Bronchial epithelial cell (primary cell): Measurements from ENCODE around the gene GMDS. TPM values are rescaled to one million over a fixed set of nuclear protein-coding genes. Genes with fewer than 3 reads are reported as not detected.

ENCODE experiments used
- DNase-seq: peaks from one replicate; pipeline ENCODE4 v3.0.0-alpha.2; 2010; ENCODE audit warnings: low read depth
- FAIRE-seq: peaks from 2 replicates; lab custom pipeline; 2011; peaks lifted over from hg19 to GRCh38; lab: Jason Lieb, UNC
- H3K27me3 ChIP-seq: 2 replicates; pipeline ENCODE4 v1.5.1; 2011; ENCODE audit warnings: low read length; ENCODE audit not compliant: control insufficient read depth, insufficient read depth
- H3K36me3 ChIP-seq: 2 replicates; pipeline ENCODE4 v1.5.1; 2011; ENCODE audit warnings: low read length; ENCODE audit not compliant: control insufficient read depth, insufficient read depth
- H3K4me3 ChIP-seq: 2 replicates; pipeline ENCODE4 v1.5.1; 2011; ENCODE audit warnings: mild to moderate bottlenecking, low read depth, low read length, control low read depth
- CTCF ChIP-seq: IDR thresholded peaks from 2 replicates; pipeline ENCODE4 v1.5.1; 2011; ENCODE audit warnings: mild to moderate bottlenecking, moderate library complexity, low read length, control low read depth, inconsistent platforms; ENCODE audit not compliant: insufficient read depth, severe bottlenecking
- total RNA-seq: library from RNA; depleted of rRNA; stranded (reverse); fragments of >200 nt; gene quantifications from 2 replicates; pipeline ENCODE4 v1.2.1, GENCODE V29; 2014

The GMDS gene
- total RNA-seq, 1 donor from 2014 or later, result 8.2 TPM

DNA sequence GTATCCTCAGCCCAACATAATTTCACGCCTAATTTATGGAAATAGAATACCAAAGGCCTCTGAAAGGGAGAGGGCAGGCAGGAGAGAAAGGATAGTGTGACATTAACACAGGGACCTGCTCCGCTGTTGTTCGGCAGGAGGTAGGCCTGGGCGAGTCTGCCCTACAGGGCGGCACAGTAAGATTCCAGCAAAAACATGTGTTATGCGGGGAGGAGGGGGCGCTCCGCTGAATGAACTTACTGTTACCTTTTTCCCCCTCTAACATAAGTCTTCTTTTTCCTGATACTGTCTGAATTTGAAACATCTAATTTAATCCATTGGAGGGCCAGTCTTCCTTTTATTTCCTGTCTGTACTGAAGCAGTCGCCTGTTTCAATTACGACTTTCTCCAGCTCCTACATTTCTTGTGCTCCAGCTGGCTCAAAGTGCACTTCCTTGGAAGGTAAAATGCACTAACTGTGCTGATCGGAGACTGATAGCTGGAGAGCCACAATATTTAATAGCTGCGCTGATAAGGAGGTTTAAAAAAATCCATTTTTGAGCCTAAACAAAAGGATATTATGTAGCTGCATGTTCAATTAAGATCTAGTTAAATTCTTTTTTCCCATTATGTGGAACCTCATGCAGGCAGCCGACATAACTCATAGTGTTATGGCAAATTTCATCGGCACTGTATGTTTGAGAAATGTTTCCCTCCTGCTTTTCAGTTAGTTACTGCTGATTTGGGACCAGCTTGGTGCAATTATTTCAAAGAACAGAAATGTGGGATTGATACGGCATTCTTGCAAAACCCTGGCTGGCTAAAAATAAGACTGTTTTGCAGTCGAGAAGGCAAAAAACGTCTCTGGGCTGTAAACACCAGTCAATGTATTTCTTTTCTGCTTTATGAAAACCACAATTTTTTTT is 442.7 kb downstream of the GMDS start:
- DNase-seq (no peak), FAIRE-seq (no peak)
- no peaks in the 10 kb centered on the region for H3K27me3 ChIP-seq
- H3K4me3 ChIP-seq, result no peak overlapping the region
- H3K36me3 ChIP-seq, result no peaks in the 10 kb centered on the region
- no peak for TF ChIP-seq CTCF

GRCh38 chr6:1801401-1801800 is 444.0 kb downstream of the GMDS start:
- Histone ChIP-seq H3K4me3 (no peak overlapping the region), H3K27me3 (no peaks in the 10 kb centered on the region), H3K36me3 (no peaks in the 10 kb centered on the region)
- DNase-seq, result no peak
- no peak for FAIRE-seq
- TF ChIP-seq CTCF, result no peak

DNA sequence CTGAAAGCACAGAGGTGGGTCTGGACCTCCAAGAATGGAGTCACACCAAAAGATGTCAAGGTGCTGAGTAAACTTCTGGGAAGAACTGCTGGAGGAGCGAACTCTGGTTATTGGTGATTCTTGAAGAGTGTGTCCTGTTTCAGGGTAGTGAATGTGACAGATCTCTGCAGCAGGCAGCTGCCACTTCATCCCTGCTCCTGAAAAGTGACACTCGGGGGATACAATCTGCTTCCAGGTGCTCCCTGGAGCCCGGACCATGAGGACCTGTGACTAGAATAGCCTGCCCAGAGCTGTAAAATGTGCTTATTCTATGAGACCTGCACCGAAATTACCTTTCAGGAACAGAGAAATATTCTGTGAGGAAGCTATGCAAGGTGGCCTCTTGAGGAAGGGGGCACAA is 444.6 kb downstream of the GMDS start:
- no peak for TF ChIP-seq CTCF
- no peaks in the 10 kb centered on the region for H3K36me3 ChIP-seq
- H3K4me3 ChIP-seq, result no peak overlapping the region
- no peak for FAIRE-seq
- no peaks in the 10 kb centered on the region for H3K27me3 ChIP-seq
- no peak for DNase-seq

GRCh38 chr6:1798965-1799325 is 446.5 kb downstream of the GMDS start:
- no peaks in the 10 kb centered on the region for H3K36me3 ChIP-seq
- DNase-seq, result no peak
- TF ChIP-seq CTCF, result no peak
- H3K27me3 ChIP-seq, result no peaks in the 10 kb centered on the region
- no peak overlapping the region for H3K4me3 ChIP-seq
- no peak for FAIRE-seq

GRCh38 chr6:1798303-1798964 is 447.0 kb downstream of the GMDS start:
- H3K27me3 ChIP-seq, result no peaks in the 10 kb centered on the region
- TF ChIP-seq CTCF, result no peak
- FAIRE-seq, result no peak
- DNase-seq, result peak; percentile 34
- no peaks in the 10 kb centered on the region for H3K36me3 ChIP-seq
- no peak overlapping the region for H3K4me3 ChIP-seq
